ENCODE measurements around the gene PSIP1.

GRCh38 chr9:15531380-15531779 is 20.6 kb upstream of the PSIP1 start:
- no peak for TF ChIP-seq EP300 (IDR thresholded peaks at IDR 0.05)
- no peak for TF ChIP-seq CTCF (IDR thresholded peaks at IDR 0.05)
